Measurements from ENCODE around the gene ADAM19. TPM values are rescaled to one million over a fixed set of nuclear protein-coding genes. Genes with fewer than 3 reads are reported as not detected.

Gene ADAM19
- total RNA-seq, 2 donors from 2014 or later = 1.3 to 1.6 TPM

DNA sequence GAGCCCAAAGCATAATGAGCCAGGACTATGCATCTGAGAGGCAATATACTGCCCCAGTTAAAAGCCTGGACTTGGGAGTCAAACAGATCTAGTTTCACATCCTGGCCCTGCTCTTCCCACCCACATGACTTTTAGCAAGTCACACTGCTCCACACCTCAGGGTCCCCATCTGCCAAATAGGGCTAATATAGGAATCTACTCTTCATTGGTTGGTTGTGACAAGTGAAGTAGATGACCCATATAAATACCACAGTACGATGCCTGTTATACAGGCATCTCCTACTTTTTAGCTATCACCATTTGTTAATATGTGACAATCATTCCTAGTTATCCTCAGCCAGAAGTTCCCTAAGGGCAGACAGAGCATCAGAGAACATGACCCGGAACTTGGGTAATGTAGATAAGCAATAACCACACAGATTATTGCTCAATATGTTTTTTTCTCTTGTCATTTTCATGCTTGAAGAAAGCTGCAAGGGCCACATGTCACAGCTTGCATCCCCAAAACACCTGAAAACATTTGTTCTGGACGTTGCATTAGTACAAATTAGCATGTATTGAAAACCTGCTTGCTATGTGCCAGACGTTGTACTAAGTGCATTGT, 20.4 kb downstream of the ADAM19 start:
- Histone ChIP-seq H3K9me3 (no peaks in the 10 kb centered on the region), H3K27ac (no peak overlapping the region), H3K36me3 (replicated peaks in 1 of 2; ENCODE audit: insufficient read depth in 1 of 2, low read depth in 2 of 2) (no peaks in the 10 kb centered on the region), H3K4me1 (peaks cover 4% of the 10 kb centered on the region), H3K4me3 (no peak overlapping the region), H3K27me3 (no peaks in the 10 kb centered on the region)
- intact Hi-C loops (cut with DNase I) = no loop called here
- TF ChIP-seq, protein P1, sequence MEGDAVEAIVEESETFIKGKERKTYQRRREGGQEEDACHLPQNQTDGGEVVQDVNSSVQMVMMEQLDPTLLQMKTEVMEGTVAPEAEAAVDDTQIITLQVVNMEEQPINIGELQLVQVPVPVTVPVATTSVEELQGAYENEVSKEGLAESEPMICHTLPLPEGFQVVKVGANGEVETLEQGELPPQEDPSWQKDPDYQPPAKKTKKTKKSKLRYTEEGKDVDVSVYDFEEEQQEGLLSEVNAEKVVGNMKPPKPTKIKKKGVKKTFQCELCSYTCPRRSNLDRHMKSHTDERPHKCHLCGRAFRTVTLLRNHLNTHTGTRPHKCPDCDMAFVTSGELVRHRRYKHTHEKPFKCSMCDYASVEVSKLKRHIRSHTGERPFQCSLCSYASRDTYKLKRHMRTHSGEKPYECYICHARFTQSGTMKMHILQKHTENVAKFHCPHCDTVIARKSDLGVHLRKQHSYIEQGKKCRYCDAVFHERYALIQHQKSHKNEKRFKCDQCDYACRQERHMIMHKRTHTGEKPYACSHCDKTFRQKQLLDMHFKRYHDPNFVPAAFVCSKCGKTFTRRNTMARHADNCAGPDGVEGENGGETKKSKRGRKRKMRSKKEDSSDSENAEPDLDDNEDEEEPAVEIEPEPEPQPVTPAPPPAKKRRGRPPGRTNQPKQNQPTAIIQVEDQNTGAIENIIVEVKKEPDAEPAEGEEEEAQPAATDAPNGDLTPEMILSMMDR (IDR thresholded peaks at IDR 0.05) = no peak
- TF ChIP-seq POLR2A (IDR thresholded peaks at IDR 0.05) = no peak
- ATAC-seq (no peak), DNase-seq (no peak)
- WGBS, 2 donors = 39 to 61% methylated on average over 4 of the region's 4 CpGs

GRCh38 chr5:157554179-157555036, 21.2 kb downstream of the ADAM19 start:
- intact Hi-C loops (cut with DNase I) = no loop called here
- Histone ChIP-seq H3K9me3 (no peaks in the 10 kb centered on the region), H3K4me3 (no peak overlapping the region), H3K27me3 (no peaks in the 10 kb centered on the region), H3K36me3 (replicated peaks in 1 of 2; ENCODE audit: insufficient read depth in 1 of 2, low read depth in 2 of 2) (no peaks in the 10 kb centered on the region), H3K27ac (no peak overlapping the region), H3K4me1 (peaks cover 4% of the 10 kb centered on the region)
- WGBS, 2 donors = 61 to 67% methylated on average over 10 of the region's 10 CpGs
- TF ChIP-seq, protein P1 (IDR thresholded peaks at IDR 0.05) = no peak
- TF ChIP-seq POLR2A (IDR thresholded peaks at IDR 0.05) = no peak
- ATAC-seq (no peak), DNase-seq (no peak)

GRCh38 chr5:157552650-157553049, 22.9 kb downstream of the ADAM19 start:
- no peaks in the 10 kb centered on the region for H3K36me3 ChIP-seq (replicated peaks in 1 of 2; ENCODE audit: insufficient read depth in 1 of 2, low read depth in 2 of 2)
- ATAC-seq (no peak), DNase-seq (no peak)
- intact Hi-C loops (cut with DNase I) = no loop called here
- no peaks in the 10 kb centered on the region for H3K27me3 ChIP-seq
- no peak overlapping the region for H3K27ac ChIP-seq
- H3K4me1 ChIP-seq = peaks cover 4% of the 10 kb centered on the region
- no peak for TF ChIP-seq POLR2A (IDR thresholded peaks at IDR 0.05)
- TF ChIP-seq, protein P1 (IDR thresholded peaks at IDR 0.05) = no peak
- 80 to 100% methylated on average over 1 of the region's 1 CpG for WGBS, 2 donors
- no peak overlapping the region for H3K4me3 ChIP-seq
- no peaks in the 10 kb centered on the region for H3K9me3 ChIP-seq

DNA sequence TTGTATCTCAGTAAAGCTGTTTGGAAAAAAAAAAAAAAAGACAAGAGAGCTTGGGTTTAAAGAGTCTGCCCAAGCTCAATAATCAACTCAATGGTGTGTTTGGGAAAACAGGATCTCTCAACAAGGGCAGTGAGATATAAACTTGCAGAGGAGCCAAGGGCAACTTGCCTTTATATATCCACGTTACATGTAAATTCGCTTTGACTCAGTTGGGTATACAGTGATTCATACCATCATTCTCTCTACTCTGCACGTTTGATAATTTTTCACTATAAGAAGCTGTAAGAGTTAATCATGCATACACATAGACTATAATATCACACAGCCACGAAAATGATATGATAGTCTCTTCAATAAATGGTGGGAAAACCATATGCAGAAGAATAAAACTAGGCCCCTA, 24.9 kb downstream of the ADAM19 start:
- no peak overlapping the region for H3K4me3 ChIP-seq
- no peaks in the 10 kb centered on the region for H3K9me3 ChIP-seq
- H3K27me3 ChIP-seq = no peaks in the 10 kb centered on the region
- ATAC-seq (no peak), DNase-seq (no peak)
- no peaks in the 10 kb centered on the region for H3K36me3 ChIP-seq (replicated peaks in 1 of 2; ENCODE audit: insufficient read depth in 1 of 2, low read depth in 2 of 2)
- 79 to 83% methylated on average over 4 of the region's 4 CpGs for WGBS, 2 donors
- intact Hi-C loops (cut with DNase I) = no loop called here
- peaks cover 4% of the 10 kb centered on the region for H3K4me1 ChIP-seq
- TF ChIP-seq, protein P1 (IDR thresholded peaks at IDR 0.05) = no peak
- no peak for TF ChIP-seq POLR2A (IDR thresholded peaks at IDR 0.05)
- no peak overlapping the region for H3K27ac ChIP-seq

All from body of pancreas (tissue), 4 donors.